HL-60 (cell line): ENCODE data around the gene DYRK3.

Experiments
- GABPA ChIP-seq: IDR thresholded peaks from 2 replicates; pipeline ENCODE4 v1.6.1; 2012; ENCODE audit warnings: low read depth
- TF ChIP-seq, protein P1 (sequence below): IDR thresholded peaks from one replicate; pipeline ENCODE4 v1.5.1; 2011; ENCODE audit warnings: low read length, control low read depth, inconsistent platforms; ENCODE audit not compliant: insufficient read depth

DNA sequence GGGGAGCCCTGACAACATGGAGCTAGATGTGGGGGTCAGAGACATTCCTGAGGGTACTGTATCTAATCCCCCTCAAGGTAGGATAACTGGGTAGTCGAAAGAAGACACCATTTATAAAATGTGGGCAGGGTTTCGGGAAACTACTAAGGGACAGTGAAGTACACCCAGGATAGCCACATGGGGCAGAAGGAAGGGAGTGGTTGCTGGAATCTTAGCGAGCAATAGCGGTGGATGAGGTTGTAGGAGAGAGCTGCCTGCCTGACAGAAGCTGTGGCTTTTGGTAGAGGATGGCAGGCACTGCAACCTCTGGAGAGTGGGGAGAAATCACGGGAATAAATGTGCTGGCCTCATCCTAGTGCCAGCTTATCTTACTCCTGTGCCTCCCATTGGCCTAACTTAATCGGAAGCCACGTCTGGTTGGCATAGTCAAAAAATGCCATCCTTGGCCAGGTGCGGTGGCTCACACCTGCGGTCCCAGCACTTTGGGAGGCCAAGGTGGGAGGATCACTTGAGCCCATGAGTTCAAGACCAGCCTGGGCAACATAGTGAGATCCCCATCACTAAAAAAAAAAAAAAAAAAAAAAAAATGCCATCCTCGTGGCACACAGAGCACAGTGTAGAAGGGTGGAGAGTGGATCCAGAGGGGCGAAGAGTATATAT lies 26.0 kb downstream of the DYRK3 start:
- TF ChIP-seq, protein P1, sequence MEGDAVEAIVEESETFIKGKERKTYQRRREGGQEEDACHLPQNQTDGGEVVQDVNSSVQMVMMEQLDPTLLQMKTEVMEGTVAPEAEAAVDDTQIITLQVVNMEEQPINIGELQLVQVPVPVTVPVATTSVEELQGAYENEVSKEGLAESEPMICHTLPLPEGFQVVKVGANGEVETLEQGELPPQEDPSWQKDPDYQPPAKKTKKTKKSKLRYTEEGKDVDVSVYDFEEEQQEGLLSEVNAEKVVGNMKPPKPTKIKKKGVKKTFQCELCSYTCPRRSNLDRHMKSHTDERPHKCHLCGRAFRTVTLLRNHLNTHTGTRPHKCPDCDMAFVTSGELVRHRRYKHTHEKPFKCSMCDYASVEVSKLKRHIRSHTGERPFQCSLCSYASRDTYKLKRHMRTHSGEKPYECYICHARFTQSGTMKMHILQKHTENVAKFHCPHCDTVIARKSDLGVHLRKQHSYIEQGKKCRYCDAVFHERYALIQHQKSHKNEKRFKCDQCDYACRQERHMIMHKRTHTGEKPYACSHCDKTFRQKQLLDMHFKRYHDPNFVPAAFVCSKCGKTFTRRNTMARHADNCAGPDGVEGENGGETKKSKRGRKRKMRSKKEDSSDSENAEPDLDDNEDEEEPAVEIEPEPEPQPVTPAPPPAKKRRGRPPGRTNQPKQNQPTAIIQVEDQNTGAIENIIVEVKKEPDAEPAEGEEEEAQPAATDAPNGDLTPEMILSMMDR = no peak
- TF ChIP-seq GABPA = no peak
